Stomach (tissue), 9 donors: ENCODE measurements around the gene CYP4F22. TPM values are rescaled to one million over a fixed set of nuclear protein-coding genes. Genes with fewer than 3 reads are reported as not detected.

Experiments
- DNase-seq, 2 donors: peaks; one replicate each; pipeline versions ENCODE4 v3.0.0 to v3.0.0-alpha.2; 2013 to 2019
- H3K27ac ChIP-seq, 5 donors: fragments of 200-600 bp in 4 of 5; sonication (generic) in 4 of 5; one replicate each; pipeline ENCODE4 v1.5.1; 2013 to 2019; ENCODE audit warnings: mild to moderate bottlenecking in 1 of 5, moderate library complexity in 1 of 5
- H3K27me3 ChIP-seq, 3 donors: fragments of 200-600 bp; sonication (generic); one replicate each; pipeline ENCODE4 v1.5.1; 2017 to 2019; ENCODE audit warnings: mixed run types in 1 of 3
- H3K36me3 ChIP-seq, 4 donors: fragments of 200-600 bp; sonication (generic); 1 replicate in 3 of 4; 2 replicates in 1 of 4; pipeline ENCODE4 v1.5.1; 2016 to 2019
- H3K4me1 ChIP-seq, 4 donors: fragments of 200-600 bp; sonication (generic); one replicate each; pipeline ENCODE4 v1.5.1; 2016 to 2019
- H3K4me3 ChIP-seq, 4 donors: fragments of 200-600 bp; sonication (generic) in 3 of 4; one replicate each; pipeline ENCODE4 v1.5.1; 2016 to 2019; ENCODE audit warnings: mild to moderate bottlenecking in 1 of 4
- H3K9me3 ChIP-seq, 4 donors: fragments of 200-600 bp; sonication (generic); one replicate each; pipeline ENCODE4 v1.5.1; 2016 to 2019
- CTCF ChIP-seq, 7 experiments: fragments of 450-650 bp in 4 of 7; fragments of 200-600 bp in 3 of 7; sonication (generic) in 3 of 7; IDR thresholded peaks; one replicate each; pipeline ENCODE4 v1.5.1; 2016 to 2019; ENCODE audit warnings: antibody characterized with exemption in 7 of 7, control low read depth in 2 of 7, mild to moderate bottlenecking in 1 of 7
- EP300 ChIP-seq: sonication (generic); formaldehyde crosslinking; IDR thresholded peaks from one replicate; pipeline ENCODE4 v1.6.1; 2017; ENCODE audit warnings: antibody characterized with exemption
- POLR2A ChIP-seq, 4 donors: fragments of 450-650 bp; IDR thresholded peaks; one replicate each; pipeline ENCODE4 v1.6.1; 2016; ENCODE audit warnings: antibody characterized with exemption in 4 of 4, control low read depth in 2 of 4, mild to moderate bottlenecking in 1 of 4, moderate library complexity in 1 of 4
- POLR2AphosphoS5 ChIP-seq, 3 donors: sonication (generic); formaldehyde crosslinking; IDR thresholded peaks; one replicate each; pipeline ENCODE4 v1.6.1; 2016; ENCODE audit warnings: antibody characterized with exemption in 3 of 3
- whole genome bisulfite sequencing, 5 donors: extraction: QIAGEN DNeasy Blood & Tissue Kit in 3 of 5; methylation state at CpG; one replicate each; pipeline versions ENCODE4 v1.1.5 to v1.1.7; 2013 to 2018; 5-methylcytosine and 5-hydroxymethylcytosine counted together
- intact Hi-C: fragments of 100-400 bp; cut with DNase I; formaldehyde crosslinking; loops from one replicate; pipeline ENCODE4 v1.15.1; 2023; ENCODE audit warnings: low total_unique reads
- polyA plus RNA-seq, 3 donors: library from polyadenylated mRNA; stranded (reverse); fragments of 200-250 nt; gene quantifications; one replicate each; pipeline ENCODE4 v1.2.3, GENCODE V29; 2013
- total RNA-seq, 5 donors: library from RNA; depleted of rRNA; stranded (reverse); fragments of >200 nt; gene quantifications; one replicate each; pipeline versions ENCODE4 v1.1.0 to v1.2.3, GENCODE V29; 2014 to 2016
- donor health status: healthy with polysubstance abuse.
- donor health status: Bipolar disorder and iron deficiency.
- donor health status: healthy.

The CYP4F22 gene
- total and polyA plus RNA-seq, 8 donors, result 0.12 to 21.6 (median 0.71) TPM; not detected in 2

- no peaks in the 10 kb centered on the region for H3K36me3 ChIP-seq
- DNase-seq, result no peak
- peaks cover 0 to 12% (median 10%) of the 10 kb centered on the region in 4 donors for H3K4me1 ChIP-seq
- intact Hi-C loops, result loop anchor here (5.0 kb wide), 1 partner anchor 395 kb away; no protein-coding TSS in a partner anchor
- 73 to 95% (median 91%) methylated on average over 4 of the region's 4 CpGs for WGBS, 5 donors
- H3K4me3 ChIP-seq, result no peak overlapping the region
- H3K9me3 ChIP-seq, result no peaks in the 10 kb centered on the region
- peaks cover 0 to 51% (median 0%) of the 10 kb centered on the region in 3 donors for H3K27me3 ChIP-seq
- no peak for TF ChIP-seq POLR2AphosphoS5 (IDR thresholded peaks at IDR 0.05)
- TF ChIP-seq CTCF (IDR thresholded peaks at IDR 0.05), result no peak
- TF ChIP-seq EP300, result no peak
- H3K27ac ChIP-seq, result no peak overlapping the region
Observed at GRCh38 chr19:15562145-15562544, 53.8 kb downstream of the CYP4F22 start.

GRCh38 chr19:15562861-15563260 lies 54.5 kb downstream of the CYP4F22 start:
- peak in 1 of 2 donors; percentile 27 for DNase-seq
- Histone ChIP-seq H3K4me1 (peaks cover 0 to 12% (median 10%) of the 10 kb centered on the region in 4 donors), H3K4me3 (no peak overlapping the region), H3K27ac (no peak overlapping the region), H3K9me3 (no peaks in the 10 kb centered on the region), H3K36me3 (no peaks in the 10 kb centered on the region), H3K27me3 (peaks cover 0 to 44% (median 0%) of the 10 kb centered on the region in 3 donors)
- TF ChIP-seq EP300 (no peak), POLR2A (IDR thresholded peaks at IDR 0.05) (no peak), POLR2AphosphoS5 (IDR thresholded peaks at IDR 0.05) (no peak), CTCF (IDR thresholded peaks at IDR 0.05) (no peak)
- 11 to 22% (median 20%) methylated on average over 3 of the region's 3 CpGs for WGBS, 5 donors
- intact Hi-C loops, result loop anchor here (5.0 kb wide), 1 partner anchor 396 kb away; no protein-coding TSS in a partner anchor

GRCh38 chr19:15563325-15563794 lies 55.0 kb downstream of the CYP4F22 start:
- peaks cover 0 to 39% (median 0%) of the 10 kb centered on the region in 3 donors for H3K27me3 ChIP-seq
- H3K9me3 ChIP-seq, result no peaks in the 10 kb centered on the region
- peaks cover 0 to 12% (median 10%) of the 10 kb centered on the region in 4 donors for H3K4me1 ChIP-seq
- H3K27ac ChIP-seq, result no peak overlapping the region
- intact Hi-C loops, result loop anchor here (5.0 kb wide), 1 partner anchor 396 kb away; no protein-coding TSS in a partner anchor
- H3K36me3 ChIP-seq, result no peaks in the 10 kb centered on the region
- 9 to 25% (median 11%) methylated on average over 3 of the region's 3 CpGs for WGBS, 5 donors
- H3K4me3 ChIP-seq, result no peak overlapping the region
- TF ChIP-seq POLR2A (IDR thresholded peaks at IDR 0.05), result no peak
- TF ChIP-seq EP300, result no peak
- TF ChIP-seq CTCF (IDR thresholded peaks at IDR 0.05), result no peak
- no peak for TF ChIP-seq POLR2AphosphoS5 (IDR thresholded peaks at IDR 0.05)
- peak; percentile 61 to 79 for DNase-seq

- Histone ChIP-seq H3K36me3 (no peaks in the 10 kb centered on the region), H3K4me1 (peaks cover 0 to 12% (median 10%) of the 10 kb centered on the region in 4 donors), H3K9me3 (no peaks in the 10 kb centered on the region), H3K27ac (no peak overlapping the region), H3K27me3 (peaks cover 0 to 39% (median 0%) of the 10 kb centered on the region in 3 donors), H3K4me3 (no peak overlapping the region)
- TF ChIP-seq CTCF (IDR thresholded peaks at IDR 0.05) (no peak), POLR2AphosphoS5 (IDR thresholded peaks at IDR 0.05) (no peak)
- intact Hi-C loops, result loop anchor here (5.0 kb wide), 1 partner anchor 397 kb away; no protein-coding TSS in a partner anchor
- no peak for DNase-seq
- 71 to 76% (median 74%) methylated on average over 10 to 14 of the region's 14 CpGs for WGBS, 5 donors
Observed at GRCh38 chr19:15563931-15564330, 55.6 kb downstream of the CYP4F22 start.
